NCI-H187 (cell line): ENCODE measurements around the gene C13orf42.

Experiments
- DNase-seq, 2 experiments: peaks; one replicate each; lab custom pipeline; 2025; lab: John Stamatoyannopoulos, UW

The C13orf42 gene

DNA sequence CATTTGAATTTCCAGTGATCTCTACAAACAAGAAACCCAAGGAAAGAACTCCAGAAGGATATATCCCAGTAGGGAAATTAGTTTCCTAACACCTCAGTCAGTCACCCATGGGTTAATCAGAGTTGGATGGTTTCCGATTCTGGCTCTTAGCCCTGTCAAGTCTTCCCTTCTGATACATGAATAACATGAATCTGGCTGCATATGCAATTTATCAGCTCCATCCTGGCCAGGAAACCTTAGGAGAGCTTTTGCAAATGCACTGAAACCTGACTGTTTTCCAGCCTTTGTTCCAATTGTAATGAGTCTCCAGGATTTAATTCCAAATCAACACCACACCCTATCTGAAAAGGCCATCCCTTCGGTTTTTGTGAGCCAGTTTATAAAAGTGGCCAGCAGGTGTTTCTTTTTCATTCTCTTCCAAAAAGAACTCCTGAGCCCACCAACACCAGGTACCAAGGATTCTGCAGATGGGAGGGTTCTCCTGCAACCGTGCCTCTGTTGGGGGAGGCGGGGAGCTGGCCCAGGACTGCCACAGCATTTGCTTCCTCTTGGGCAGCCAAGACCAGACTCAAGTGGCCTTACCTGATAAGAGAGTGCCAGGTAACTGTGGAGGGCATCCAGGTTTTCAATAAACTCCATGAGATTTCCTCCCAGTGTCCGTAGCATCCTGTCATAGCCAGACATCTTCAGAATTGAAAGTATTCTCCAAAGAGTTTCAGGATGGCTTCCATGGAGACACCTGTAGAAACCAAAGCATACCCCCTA, 77.5 kb downstream of the C13orf42 start:
- DNase-seq, result no peak

GRCh38 chr13:51032831-51033230, 78.2 kb downstream of the C13orf42 start:
- no peak for DNase-seq
